WTC11 (cell line): ENCODE results near the gene RRBP1. TPM values are rescaled to one million over a fixed set of nuclear protein-coding genes. Genes with fewer than 3 reads are reported as not detected.

Experiments
- ATAC-seq: fragments of 200-7000 bp; cut with Tn5 transposase; 2 replicates; pipeline ENCODE4 v1.10.0; 2021; ENCODE audit warnings: mild to moderate bottlenecking, moderate library complexity
- CTCF ChIA-PET: fragments of 300-600 bp; sonication (Branson Sonifier 250); formaldehyde crosslinking; loops from one replicate; lab custom pipeline; 2021; ENCODE audit warnings: antibody characterized with exemption; lab: Charles Lee
- POLR2A ChIA-PET: fragments of 350-600 bp; sonication (Branson Sonifier 250); formaldehyde crosslinking; loops from one replicate; lab custom pipeline; 2021; ENCODE audit warnings: antibody characterized with exemption; lab: Charles Lee
- DNase-seq: peaks from one replicate; pipeline ENCODE4 v3.0.0; 2021; ENCODE audit warnings: low spot score
- H3K27ac Mint-ChIP-seq: 2 replicates; pipeline ENCODE4 v1.8.0; 2021; ENCODE audit warnings: mixed read lengths
- H3K27me3 Mint-ChIP-seq: 2 replicates; pipeline ENCODE4 v1.8.0; 2021; ENCODE audit warnings: low read depth, mild to moderate bottlenecking, moderate library complexity, mixed read lengths
- H3K36me3 Mint-ChIP-seq: 2 replicates; pipeline ENCODE4 v1.8.0; 2021; ENCODE audit warnings: mixed read lengths
- H3K4me1 Mint-ChIP-seq: 2 replicates; pipeline ENCODE4 v1.8.0; 2022; ENCODE audit warnings: mixed read lengths
- H3K4me3 Mint-ChIP-seq: 2 replicates; pipeline ENCODE4 v1.8.0; 2021; ENCODE audit warnings: mild to moderate bottlenecking, moderate library complexity, mixed read lengths
- H3K9me3 Mint-ChIP-seq: 2 replicates; pipeline ENCODE4 v1.8.0; 2021; ENCODE audit warnings: mixed read lengths
- E2F4 ChIP-seq: sonication (generic); formaldehyde crosslinking; IDR thresholded peaks from 2 replicates; pipeline ENCODE4 v1.8.1; 2022; ENCODE audit warnings: low read depth, mild to moderate bottlenecking, moderate library complexity, missing genetic modification reagents, borderline replicate concordance
- ETV6 ChIP-seq: sonication (generic); formaldehyde crosslinking; IDR thresholded peaks from 2 replicates; pipeline ENCODE4 v1.8.1; 2022; ENCODE audit warnings: mild to moderate bottlenecking, missing genetic modification reagents
- TEAD1 ChIP-seq: sonication (generic); formaldehyde crosslinking; IDR thresholded peaks from 2 replicates; pipeline ENCODE4 v1.8.0; 2022; ENCODE audit warnings: mild to moderate bottlenecking, missing genetic modification reagents
- TEAD4 ChIP-seq: sonication (generic); formaldehyde crosslinking; IDR thresholded peaks from 2 replicates; pipeline ENCODE4 v1.8.0; 2022; ENCODE audit warnings: mild to moderate bottlenecking, missing genetic modification reagents
- ZNF219 ChIP-seq: sonication (generic); formaldehyde crosslinking; IDR thresholded peaks from 2 replicates; pipeline ENCODE4 v1.8.0; 2023; ENCODE audit warnings: missing genetic modification reagents, mild to moderate bottlenecking, borderline replicate concordance
- ZNF281 ChIP-seq: sonication (generic); formaldehyde crosslinking; IDR thresholded peaks from 2 replicates; pipeline ENCODE4 v1.8.0; 2023; ENCODE audit warnings: mild to moderate bottlenecking, missing genetic modification reagents
- total RNA-seq: library from RNA; stranded (reverse); gene quantifications from 3 replicates; pipeline ENCODE4 v1.2.3, GENCODE V29; 2021
- TF ChIP-seq, protein P1 (sequence below): sonication (generic); formaldehyde crosslinking; conservative IDR thresholded peaks from 2 replicates; pipeline ENCODE4 v1.8.1; 2023; ENCODE audit warnings: mild to moderate bottlenecking, low read depth, missing genetic modification reagents, moderate library complexity
- TF ChIP-seq, protein P2 (sequence below): sonication (generic); formaldehyde crosslinking; IDR thresholded peaks from 2 replicates; pipeline ENCODE4 v1.8.1; 2023; ENCODE audit warnings: mild to moderate bottlenecking, missing genetic modification reagents, moderate library complexity
- TF ChIP-seq, protein P3 (sequence below): sonication (generic); formaldehyde crosslinking; IDR thresholded peaks from 2 replicates; pipeline ENCODE4 v1.8.0; 2022; ENCODE audit warnings: mild to moderate bottlenecking, missing genetic modification reagents

The RRBP1 gene
- total RNA-seq, 1 experiment from 2014 or later, result 171 TPM

DNA sequence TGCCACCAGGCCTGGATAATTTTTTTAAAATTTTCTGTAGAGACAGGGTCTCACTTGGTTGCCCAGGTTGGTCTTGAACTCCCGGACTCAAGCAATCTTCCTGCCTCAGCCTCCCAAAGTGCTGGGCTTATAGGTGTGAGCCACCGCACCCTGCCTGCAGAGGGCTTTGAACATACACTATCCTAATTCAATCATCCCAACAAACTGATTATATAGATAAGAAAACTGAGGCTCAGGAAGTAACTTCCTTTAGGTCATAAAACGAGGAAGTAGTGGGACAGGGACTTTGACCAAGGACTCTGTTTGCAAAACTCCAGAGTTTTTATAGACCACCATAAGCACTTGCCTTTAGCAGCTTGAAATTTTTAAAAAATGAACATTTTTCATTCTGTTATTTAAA is 12.7 kb upstream of the RRBP1 start:
- TF ChIP-seq ZNF281 (CRISPR knock-in tag), result no peak
- no peak for TF ChIP-seq ETV6 (CRISPR knock-in tag)
- no peak for TF ChIP-seq TEAD1 (CRISPR knock-in tag)
- peaks cover 28% of the 10 kb centered on the region for H3K9me3 Mint-ChIP-seq
- DNase-seq (no peak), ATAC-seq (no peak)
- no peak overlapping the region for H3K27ac Mint-ChIP-seq
- peaks cover 11% of the 10 kb centered on the region for H3K4me1 Mint-ChIP-seq
- no peaks in the 10 kb centered on the region; the same call in 1 of the 2 replicates for H3K36me3 Mint-ChIP-seq
- no peak overlapping the region for H3K4me3 Mint-ChIP-seq
- POLR2A ChIA-PET, result no interaction called here
- CTCF ChIA-PET, result interaction anchor here (1.6 kb wide), 1 partner anchor 12 kb away, joined by 6 read pairs; the partner anchor contains the start of gene RRBP1
- peaks cover 3% of the 10 kb centered on the region; the same call in 1 of the 2 replicates for H3K27me3 Mint-ChIP-seq

GRCh38 chr20:17693444-17694001 is 11.5 kb upstream of the RRBP1 start:
- Mint-ChIP-seq H3K9me3 (peaks cover 28% of the 10 kb centered on the region), H3K36me3 (no peaks in the 10 kb centered on the region; the same call in 1 of the 2 replicates), H3K27me3 (peaks cover 3% of the 10 kb centered on the region; the same call in 1 of the 2 replicates), H3K4me1 (peaks cover 11% of the 10 kb centered on the region), H3K27ac (no peak overlapping the region; the same call in none of the 2 replicates), H3K4me3 (no peak overlapping the region)
- TF ChIP-seq ZNF219 (CRISPR knock-in tag) (no peak), TEAD4 (CRISPR knock-in tag) (no peak)
- TF ChIP-seq, protein P1, sequence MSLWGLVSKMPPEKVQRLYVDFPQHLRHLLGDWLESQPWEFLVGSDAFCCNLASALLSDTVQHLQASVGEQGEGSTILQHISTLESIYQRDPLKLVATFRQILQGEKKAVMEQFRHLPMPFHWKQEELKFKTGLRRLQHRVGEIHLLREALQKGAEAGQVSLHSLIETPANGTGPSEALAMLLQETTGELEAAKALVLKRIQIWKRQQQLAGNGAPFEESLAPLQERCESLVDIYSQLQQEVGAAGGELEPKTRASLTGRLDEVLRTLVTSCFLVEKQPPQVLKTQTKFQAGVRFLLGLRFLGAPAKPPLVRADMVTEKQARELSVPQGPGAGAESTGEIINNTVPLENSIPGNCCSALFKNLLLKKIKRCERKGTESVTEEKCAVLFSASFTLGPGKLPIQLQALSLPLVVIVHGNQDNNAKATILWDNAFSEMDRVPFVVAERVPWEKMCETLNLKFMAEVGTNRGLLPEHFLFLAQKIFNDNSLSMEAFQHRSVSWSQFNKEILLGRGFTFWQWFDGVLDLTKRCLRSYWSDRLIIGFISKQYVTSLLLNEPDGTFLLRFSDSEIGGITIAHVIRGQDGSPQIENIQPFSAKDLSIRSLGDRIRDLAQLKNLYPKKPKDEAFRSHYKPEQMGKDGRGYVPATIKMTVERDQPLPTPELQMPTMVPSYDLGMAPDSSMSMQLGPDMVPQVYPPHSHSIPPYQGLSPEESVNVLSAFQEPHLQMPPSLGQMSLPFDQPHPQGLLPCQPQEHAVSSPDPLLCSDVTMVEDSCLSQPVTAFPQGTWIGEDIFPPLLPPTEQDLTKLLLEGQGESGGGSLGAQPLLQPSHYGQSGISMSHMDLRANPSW (CRISPR knock-in tag), result 0 out of 2 replicates have a peak, but pooled peaks have one; percentile 30
- no peak for DNase-seq
- CTCF ChIA-PET, result interaction anchor here (3.5 kb wide), 1 partner anchor 11 kb away, joined by 35 read pairs; the partner anchor contains the start of gene RRBP1
- peak; percentile 68 for ATAC-seq
- POLR2A ChIA-PET, result no interaction called here

DNA sequence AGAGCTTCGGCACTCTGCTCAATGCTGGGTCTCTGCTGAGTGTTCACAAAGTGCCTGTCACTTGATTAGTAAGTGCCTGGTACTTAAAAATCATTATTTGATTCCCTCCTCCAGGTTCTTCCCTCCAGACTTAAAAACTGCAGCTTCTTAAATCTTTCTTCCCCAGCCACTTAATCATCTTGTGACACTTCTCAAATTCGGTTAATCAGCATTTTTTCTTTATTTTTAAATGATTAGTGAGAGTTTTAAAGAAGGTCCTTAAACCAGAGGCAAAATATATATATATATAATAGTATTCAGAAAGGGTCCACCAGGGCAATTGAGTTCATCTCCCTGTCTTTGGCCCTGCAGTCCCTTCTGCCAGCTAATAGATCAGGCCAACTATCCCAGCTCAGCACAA is 9.7 kb upstream of the RRBP1 start:
- TF ChIP-seq, protein P2, sequence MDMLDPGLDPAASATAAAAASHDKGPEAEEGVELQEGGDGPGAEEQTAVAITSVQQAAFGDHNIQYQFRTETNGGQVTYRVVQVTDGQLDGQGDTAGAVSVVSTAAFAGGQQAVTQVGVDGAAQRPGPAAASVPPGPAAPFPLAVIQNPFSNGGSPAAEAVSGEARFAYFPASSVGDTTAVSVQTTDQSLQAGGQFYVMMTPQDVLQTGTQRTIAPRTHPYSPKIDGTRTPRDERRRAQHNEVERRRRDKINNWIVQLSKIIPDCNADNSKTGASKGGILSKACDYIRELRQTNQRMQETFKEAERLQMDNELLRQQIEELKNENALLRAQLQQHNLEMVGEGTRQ (CRISPR knock-in tag), result no peak
- TF ChIP-seq, protein P3, sequence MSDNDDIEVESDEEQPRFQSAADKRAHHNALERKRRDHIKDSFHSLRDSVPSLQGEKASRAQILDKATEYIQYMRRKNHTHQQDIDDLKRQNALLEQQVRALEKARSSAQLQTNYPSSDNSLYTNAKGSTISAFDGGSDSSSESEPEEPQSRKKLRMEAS, result no peak
- no peak for TF ChIP-seq E2F4 (CRISPR knock-in tag)
- Mint-ChIP-seq H3K36me3 (no peaks in the 10 kb centered on the region; the same call in 1 of the 2 replicates), H3K4me1 (peaks cover 11% of the 10 kb centered on the region), H3K9me3 (peaks cover 39% of the 10 kb centered on the region), H3K27ac (no peak overlapping the region), H3K4me3 (no peak overlapping the region), H3K27me3 (peaks cover 3% of the 10 kb centered on the region)
- POLR2A ChIA-PET, result interaction anchor here (0.7 kb wide), 1 partner anchor 247 kb away, joined by 3 read pairs; no protein-coding TSS in a partner anchor
- ATAC-seq (no peak), DNase-seq (no peak)
- CTCF ChIA-PET, result interaction anchor here (3.5 kb wide), 1 partner anchor 9 kb away, joined by 35 read pairs; the partner anchor contains the start of gene RRBP1
